UCSD-AML1 (cell line): ENCODE measurements around the gene NFIA.

Experiments
- DNase-seq: peaks from one replicate; lab custom pipeline; 2025; ENCODE audit not compliant: unreplicated experiment; lab: John Stamatoyannopoulos, UW

NFIA gene

GRCh38 chr1:61322769-61323168 is 240.4 kb downstream of the NFIA start:
- no peak for DNase-seq

GRCh38 chr1:61323681-61324328 is 241.4 kb downstream of the NFIA start:
- DNase-seq, result no peak

GRCh38 chr1:61326713-61327112 is 244.4 kb downstream of the NFIA start:
- no peak for DNase-seq

GRCh38 chr1:61327436-61327835 is 245.1 kb downstream of the NFIA start:
- no peak for DNase-seq

- DNase-seq, result no peak
These were observed 247.2 kb downstream of the NFIA start for GRCh38 chr1:61329556-61329955.

- DNase-seq, result no peak
These were observed 247.7 kb downstream of the NFIA start for GRCh38 chr1:61330018-61330417.

GRCh38 chr1:61330571-61330970 is 248.2 kb downstream of the NFIA start:
- DNase-seq, result no peak

GRCh38 chr1:61332196-61332753 is 249.9 kb downstream of the NFIA start:
- DNase-seq, result no peak

GRCh38 chr1:61332796-61333195 is 250.4 kb downstream of the NFIA start:
- no peak for DNase-seq

- DNase-seq, result no peak
These were observed 252.6 kb downstream of the NFIA start for GRCh38 chr1:61334718-61335589.

GRCh38 chr1:61337037-61337436 is 254.7 kb downstream of the NFIA start:
- DNase-seq, result no peak

- no peak for DNase-seq
These were observed 255.1 kb downstream of the NFIA start for GRCh38 chr1:61337441-61337951.

- no peak for DNase-seq
These were observed 255.9 kb downstream of the NFIA start for GRCh38 chr1:61337981-61338848.

- no peak for DNase-seq
These were observed 256.5 kb downstream of the NFIA start for GRCh38 chr1:61338899-61339298.

- no peak for DNase-seq
These were observed 259.1 kb downstream of the NFIA start for GRCh38 chr1:61341426-61341825.

- DNase-seq, result no peak
These were observed 261.5 kb downstream of the NFIA start for GRCh38 chr1:61343734-61344420.

GRCh38 chr1:61344696-61345095 is 262.3 kb downstream of the NFIA start:
- DNase-seq, result no peak

GRCh38 chr1:61348025-61348665 is 265.8 kb downstream of the NFIA start:
- no peak for DNase-seq

- DNase-seq, result no peak
These were observed 270.6 kb downstream of the NFIA start for GRCh38 chr1:61352845-61353435.
